Measurements from ENCODE around the gene B4GAT1. TPM values are rescaled to one million over a fixed set of nuclear protein-coding genes. Genes with fewer than 3 reads are reported as not detected.
"Not testable (repeated sequence)": the region's sequence is repeated elsewhere in the genome, so short reads cannot be mapped to it uniquely, and the experiment has no call there.

B4GAT1 gene
- total RNA-seq, 2 donors from 2014 or later: 29.4 to 45.7 TPM

GRCh38 chr11:66311470-66311964, 35.9 kb downstream of the B4GAT1 start:
- WGBS, 2 experiments (ENCODE audit: insufficient coverage in 1 of 2, insufficient read length in 1 of 2): 25 to 31% methylated on average over 9 to 26 of the region's 26 CpGs
- Mint-ChIP-seq H3K4me1 (peaks cover 5% of the 10 kb centered on the region), H3K4me3 (peak overlapping the region; percentile 72), H3K27ac (peak overlapping the region; percentile 95), H3K27me3 (ENCODE audit: insufficient read depth) (peaks cover 33% of the 10 kb centered on the region), H3K9me3 (no peaks in the 10 kb centered on the region), H3K36me3 (ENCODE audit: low read depth) (no peaks in the 10 kb centered on the region)
- Histone ChIP-seq H3K27me3 (ENCODE audit: control insufficient read depth, insufficient read depth, low read length, poor library complexity, severe bottlenecking) (no peaks in the 10 kb centered on the region), H3K9ac (ENCODE audit: extremely low read depth, low read length, poor library complexity, severe bottlenecking) (peak overlapping the region; percentile 64), H3K4me1 (ENCODE audit: control insufficient read depth, insufficient read depth, low read length) (peaks cover 3% of the 10 kb centered on the region), H3K36me3 (ENCODE audit: control insufficient read depth, insufficient read depth, low read length) (no peaks in the 10 kb centered on the region), H3K27ac (ENCODE audit: low read depth, low read length) (peak overlapping the region; percentile 81), H3K9me3 (ENCODE audit: control insufficient read depth, low read length) (no peaks in the 10 kb centered on the region), H3K4me3 (ENCODE audit: low read length) (peak overlapping the region; percentile 90)
- DNase-seq: no peak
- TF ChIP-seq CTCF (conservative IDR thresholded peaks at IDR 0.05): peak; percentile 92

- not testable (repeated sequence) for H3K4me1 Mint-ChIP-seq; H3K36me3 ChIP-seq (ENCODE audit: control insufficient read depth, insufficient read depth, low read length); H3K36me3 Mint-ChIP-seq (ENCODE audit: low read depth); H3K9me3 Mint-ChIP-seq; H3K27ac Mint-ChIP-seq; H3K9me3 ChIP-seq (ENCODE audit: control insufficient read depth, low read length); H3K4me1 ChIP-seq (ENCODE audit: control insufficient read depth, insufficient read depth, low read length); H3K27ac ChIP-seq (ENCODE audit: low read depth, low read length); H3K4me3 Mint-ChIP-seq; H3K4me3 ChIP-seq (ENCODE audit: low read length); H3K9ac ChIP-seq (ENCODE audit: extremely low read depth, low read length, poor library complexity, severe bottlenecking); H3K27me3 ChIP-seq (ENCODE audit: control insufficient read depth, insufficient read depth, low read length, poor library complexity, severe bottlenecking)
- 89 to 94% methylated on average over 17 to 18 of the region's 18 CpGs for WGBS, 2 experiments (ENCODE audit: insufficient coverage in 1 of 2, insufficient read length in 1 of 2)
- peak; percentile 38 for DNase-seq
- peaks cover 33% of the 10 kb centered on the region for H3K27me3 Mint-ChIP-seq (ENCODE audit: insufficient read depth)
Measured at GRCh38 chr11:66310803-66311440, 36.5 kb downstream of the B4GAT1 start.

- H3K4me1 Mint-ChIP-seq: peaks cover 5% of the 10 kb centered on the region
Measured at GRCh38 chr11:66310324-66310723, 37.1 kb downstream of the B4GAT1 start.

More at GRCh38 chr11:66310324-66310723, 37.1 kb downstream of the B4GAT1 start:
- Histone ChIP-seq H3K9ac (ENCODE audit: extremely low read depth, low read length, poor library complexity, severe bottlenecking) (no peak overlapping the region), H3K27me3 (ENCODE audit: control insufficient read depth, insufficient read depth, low read length, poor library complexity, severe bottlenecking) (no peaks in the 10 kb centered on the region), H3K4me3 (ENCODE audit: low read length) (no peak overlapping the region), H3K27ac (ENCODE audit: low read depth, low read length) (no peak overlapping the region), H3K9me3 (ENCODE audit: control insufficient read depth, low read length) (no peaks in the 10 kb centered on the region), H3K36me3 (ENCODE audit: control insufficient read depth, insufficient read depth, low read length) (no peaks in the 10 kb centered on the region), H3K4me1 (ENCODE audit: control insufficient read depth, insufficient read depth, low read length) (peaks cover 3% of the 10 kb centered on the region)
- H3K4me3 Mint-ChIP-seq: no peak overlapping the region
- DNase-seq: peak; percentile 39
- no peaks in the 10 kb centered on the region for H3K9me3 Mint-ChIP-seq
- no peaks in the 10 kb centered on the region for H3K36me3 Mint-ChIP-seq (ENCODE audit: low read depth)
- H3K27me3 Mint-ChIP-seq (ENCODE audit: insufficient read depth): peaks cover 28% of the 10 kb centered on the region
- 92 to 94% methylated on average over 7 to 8 of the region's 8 CpGs for WGBS, 2 experiments (ENCODE audit: insufficient coverage in 1 of 2, insufficient read length in 1 of 2)
- H3K27ac Mint-ChIP-seq: no peak overlapping the region
- no peak for TF ChIP-seq CTCF (conservative IDR thresholded peaks at IDR 0.05)

All from endodermal cell (in vitro differentiated cells).